ENCODE results near the gene FAF1. TPM values are rescaled to one million over a fixed set of nuclear protein-coding genes. Genes with fewer than 3 reads are reported as not detected.
"Not testable (repeated sequence)": the region's sequence is repeated elsewhere in the genome, so short reads cannot be mapped to it uniquely, and the experiment has no call there.

FAF1 gene
- total and polyA plus RNA-seq, 2 donors (not counting 3 experiments of a cell fraction or from before 2014, with no cell fraction given) = 9.0 to 57.6 TPM

GRCh38 chr1:50766688-50767087 is 193.4 kb downstream of the FAF1 start:
- no peak for FAIRE-seq
- no peaks in the 10 kb centered on the region for H4K20me1 ChIP-seq (replicated peaks; ENCODE audit: control insufficient read depth, extremely low read depth, insufficient read depth, low read length)

DNA sequence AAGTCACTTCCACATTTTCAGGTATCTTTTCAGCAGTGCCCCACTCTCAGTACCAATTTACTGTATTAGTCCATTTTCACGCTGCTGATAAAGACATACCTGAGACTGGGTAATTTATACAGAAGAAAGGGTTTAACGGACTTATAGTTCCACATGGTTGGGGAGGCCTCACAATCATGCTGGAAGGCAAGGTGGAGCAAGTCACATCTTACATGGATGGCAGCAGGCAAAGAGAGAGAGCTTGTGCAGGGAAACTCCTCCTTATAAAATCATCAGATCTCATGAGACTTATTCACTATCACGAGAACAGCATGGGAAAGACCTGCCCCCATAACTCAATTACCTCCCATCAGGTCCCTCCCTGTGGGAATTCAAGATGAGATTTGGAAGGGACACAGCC is 203.5 kb downstream of the FAF1 start:
- intact Hi-C loops (cut with micrococcal nuclease); H3K79me2 ChIP-seq (ENCODE audit: control insufficient read depth, insufficient read depth, low read length); H3K36me3 ChIP-seq (ENCODE audit: control insufficient read depth in 2 of 2, extremely low read depth in 1 of 2, insufficient read depth in 2 of 2, low read length in 2 of 2); FAIRE-seq; CTCF ChIA-PET; H3K9me1 ChIP-seq (replicated peaks; ENCODE audit: control insufficient read depth, extremely low read depth, insufficient read depth, low read length); H2AFZ ChIP-seq (ENCODE audit: low read depth, low read length); H3K4me3 ChIP-seq (replicated peaks in 1 of 3; ENCODE audit: insufficient read depth in 1 of 3, low read depth in 1 of 3, low read length in 3 of 3); BruUV-seq (replicated peaks); H3K27ac ChIP-seq (ENCODE audit: insufficient read depth, low read depth, low read length); H3K9ac ChIP-seq (replicated peaks; ENCODE audit: extremely low read depth, insufficient read depth, low read length); H3K9me3 ChIP-seq (replicated peaks; ENCODE audit: control insufficient read depth, insufficient read depth, low read length); dilution Hi-C loops (cut with MboI; ENCODE audit: extremely low pct_ligation_motif_present, low sequenced_read_pairs); H3K4me2 ChIP-seq (ENCODE audit: insufficient read depth, low read length); H4K20me1 ChIP-seq (replicated peaks; ENCODE audit: control insufficient read depth, extremely low read depth, insufficient read depth, low read length); POLR2A ChIA-PET; H3K4me1 ChIP-seq (ENCODE audit: control insufficient read depth, extremely low read depth, insufficient read depth, low read length); DNase-seq (ENCODE audit: low read depth, low spot score); H3K27me3 ChIP-seq (ENCODE audit: control insufficient read depth in 2 of 2, insufficient read depth in 2 of 2, low read length in 2 of 2): not testable (repeated sequence)

More at GRCh38 chr1:50766688-50767087, 193.4 kb downstream of the FAF1 start:
- Histone ChIP-seq H3K79me2 (ENCODE audit: control insufficient read depth, insufficient read depth, low read length) (peaks cover 14% of the 10 kb centered on the region), H2AFZ (ENCODE audit: low read depth, low read length) (no peak overlapping the region), H3K27me3 (ENCODE audit: control insufficient read depth in 2 of 2, insufficient read depth in 2 of 2, low read length in 2 of 2) (no peaks in the 10 kb centered on the region), H3K9ac (replicated peaks; ENCODE audit: extremely low read depth, insufficient read depth, low read length) (no peak overlapping the region), H3K9me3 (replicated peaks; ENCODE audit: control insufficient read depth, insufficient read depth, low read length) (no peaks in the 10 kb centered on the region), H3K36me3 (ENCODE audit: control insufficient read depth in 2 of 2, extremely low read depth in 1 of 2, insufficient read depth in 2 of 2, low read length in 2 of 2) (no peaks in the 10 kb centered on the region), H3K4me2 (ENCODE audit: insufficient read depth, low read length) (no peak overlapping the region), H3K4me1 (ENCODE audit: control insufficient read depth, extremely low read depth, insufficient read depth, low read length) (no peaks in the 10 kb centered on the region), H3K4me3 (replicated peaks in 1 of 3; ENCODE audit: insufficient read depth in 1 of 3, low read depth in 1 of 3, low read length in 3 of 3) (no peak overlapping the region), H3K9me1 (replicated peaks; ENCODE audit: control insufficient read depth, extremely low read depth, insufficient read depth, low read length) (no peaks in the 10 kb centered on the region), H3K27ac (ENCODE audit: insufficient read depth, low read depth, low read length) (no peak overlapping the region)
- intact Hi-C loops (cut with micrococcal nuclease) = no loop called here
- POLR2A ChIA-PET = no interaction called here
- no peak for DNase-seq (ENCODE audit: low read depth, low spot score)
- CTCF ChIA-PET = interaction anchor here (0.8 to 1.4 kb wide), 5 partner anchors 9 to 422 kb away, joined by 3 to 7 read pairs (median 4); no protein-coding TSS in a partner anchor
- dilution Hi-C loops (cut with MboI; ENCODE audit: extremely low pct_ligation_motif_present, low sequenced_read_pairs) = no loop called here
- TF ChIP-seq JUN (IDR thresholded peaks at IDR 0.05; ENCODE audit: borderline replicate concordance, insufficient read depth, insufficient read length, low read depth) (no peak), POLR2AphosphoS5 (IDR thresholded peaks at IDR 0.05; ENCODE audit: insufficient read depth, low read depth, low read length) (no peak), GATA2 (IDR thresholded peaks at IDR 0.05; ENCODE audit: insufficient read depth, insufficient read length, low read depth, low read length) (no peak), EZH2 (IDR thresholded peaks at IDR 0.05; ENCODE audit: borderline replicate concordance, low read depth, low read length, severe bottlenecking) (no peak), CTCF (IDR thresholded peaks at IDR 0.05; ENCODE audit: extremely low read depth in 1 of 2, insufficient read depth in 1 of 2, low read depth in 1 of 2, low read length in 2 of 2) (no peak), FOS (IDR thresholded peaks at IDR 0.05; ENCODE audit: borderline replicate concordance, insufficient read depth, low read length) (no peak), MYC (IDR thresholded peaks at IDR 0.05; ENCODE audit: low read depth, low read length) (no peak), POLR2A (IDR thresholded peaks at IDR 0.05; ENCODE audit: low read depth, low read length) (no peak)
- TF ChIP-seq, protein P1, sequence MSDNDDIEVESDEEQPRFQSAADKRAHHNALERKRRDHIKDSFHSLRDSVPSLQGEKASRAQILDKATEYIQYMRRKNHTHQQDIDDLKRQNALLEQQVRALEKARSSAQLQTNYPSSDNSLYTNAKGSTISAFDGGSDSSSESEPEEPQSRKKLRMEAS (IDR thresholded peaks at IDR 0.05; ENCODE audit: insufficient read depth, insufficient read length) = no peak
- BruUV-seq (replicated peaks) = no TSS peak

- H3K79me2 ChIP-seq (ENCODE audit: control insufficient read depth, insufficient read depth, low read length); CTCF ChIA-PET; BruUV-seq (replicated peaks); DNase-seq (ENCODE audit: low read depth, low spot score); H2AFZ ChIP-seq (ENCODE audit: low read depth, low read length); H3K4me3 ChIP-seq (replicated peaks in 1 of 3; ENCODE audit: insufficient read depth in 1 of 3, low read depth in 1 of 3, low read length in 3 of 3); H3K9ac ChIP-seq (replicated peaks; ENCODE audit: extremely low read depth, insufficient read depth, low read length); H3K36me3 ChIP-seq (ENCODE audit: control insufficient read depth in 2 of 2, extremely low read depth in 1 of 2, insufficient read depth in 2 of 2, low read length in 2 of 2); H3K9me1 ChIP-seq (replicated peaks; ENCODE audit: control insufficient read depth, extremely low read depth, insufficient read depth, low read length); POLR2A ChIA-PET; H3K27me3 ChIP-seq (ENCODE audit: control insufficient read depth in 2 of 2, insufficient read depth in 2 of 2, low read length in 2 of 2); H3K4me1 ChIP-seq (ENCODE audit: control insufficient read depth, extremely low read depth, insufficient read depth, low read length); H3K4me2 ChIP-seq (ENCODE audit: insufficient read depth, low read length); H3K9me3 ChIP-seq (replicated peaks; ENCODE audit: control insufficient read depth, insufficient read depth, low read length); H3K27ac ChIP-seq (ENCODE audit: insufficient read depth, low read depth, low read length); FAIRE-seq; dilution Hi-C loops (cut with MboI; ENCODE audit: extremely low pct_ligation_motif_present, low sequenced_read_pairs); H4K20me1 ChIP-seq (replicated peaks; ENCODE audit: control insufficient read depth, extremely low read depth, insufficient read depth, low read length): not testable (repeated sequence)
- intact Hi-C loops (cut with micrococcal nuclease) = loop anchor here (5.0 kb wide), 1 partner anchor 293 kb away; no protein-coding TSS in a partner anchor
Measured at GRCh38 chr1:50754764-50755163, 205.3 kb downstream of the FAF1 start.
